CD8-positive, alpha-beta memory T cell (primary cell): Measurements from ENCODE around the gene AMN. TPM values are rescaled to one million over a fixed set of nuclear protein-coding genes. Genes with fewer than 3 reads are reported as not detected.

ENCODE experiments used
- CTCF ChIA-PET: fragments of 350-600 bp; sonication (Branson Sonifier 250); formaldehyde crosslinking; loops from one replicate; lab custom pipeline; 2021; ENCODE audit warnings: antibody characterized with exemption; lab: Charles Lee
- POLR2A ChIA-PET: fragments of 350-600 bp; sonication (Branson Sonifier 250); formaldehyde crosslinking; loops from one replicate; lab custom pipeline; 2021; ENCODE audit warnings: antibody characterized with exemption; lab: Charles Lee
- DNase-seq, 5 donors: peaks; one replicate each; pipeline versions ENCODE4 v3.0.0 to v3.0.0-alpha.2; 2020 to 2022; ENCODE audit warnings: mixed read lengths in 1 of 5
- H3K27ac ChIP-seq: one replicate; pipeline ENCODE4 v1.7.0; 2013; ENCODE audit warnings: low read depth, mild to moderate bottlenecking, low read length, moderate library complexity
- H3K27me3 ChIP-seq: 2 replicates; pipeline ENCODE4 v1.7.0; 2013; ENCODE audit warnings: low read length, mild to moderate bottlenecking; ENCODE audit not compliant: insufficient read depth, poor library complexity, severe bottlenecking
- H3K36me3 ChIP-seq: 2 replicates; pipeline ENCODE4 v1.7.0; 2013; ENCODE audit warnings: mild to moderate bottlenecking, low read length, moderate library complexity; ENCODE audit not compliant: insufficient read depth
- H3K4me1 ChIP-seq: 2 replicates; pipeline ENCODE4 v1.7.0; 2013; ENCODE audit warnings: mild to moderate bottlenecking, low read length, moderate library complexity; ENCODE audit not compliant: insufficient read depth
- H3K4me3 ChIP-seq: 2 replicates; pipeline ENCODE4 v1.7.0; 2013; ENCODE audit warnings: mild to moderate bottlenecking, low read length
- H3K9me3 ChIP-seq: 2 replicates; pipeline ENCODE4 v1.7.0; 2013; ENCODE audit warnings: mild to moderate bottlenecking, low read length
- H3K27ac Mint-ChIP-seq, 8 donors: one replicate each; pipeline ENCODE4 v1.8.0; 2020 to 2021; ENCODE audit warnings: mixed read lengths in 8 of 8, mild to moderate bottlenecking in 6 of 8, inconsistent platforms in 3 of 8, moderate library complexity in 3 of 8
- H3K27me3 Mint-ChIP-seq, 2 donors: one replicate each; pipeline ENCODE4 v1.8.0; 2020 to 2021; ENCODE audit warnings: mixed read lengths in 2 of 2, mild to moderate bottlenecking in 1 of 2, moderate library complexity in 1 of 2
- H3K36me3 Mint-ChIP-seq, 3 donors: one replicate each; pipeline ENCODE4 v1.8.0; 2020 to 2021; ENCODE audit warnings: mixed read lengths in 3 of 3, inconsistent platforms in 1 of 3, mild to moderate bottlenecking in 1 of 3
- H3K4me1 Mint-ChIP-seq, 3 donors: one replicate each; pipeline ENCODE4 v1.8.0; 2020 to 2021; ENCODE audit warnings: mixed read lengths in 3 of 3, inconsistent platforms in 1 of 3, mild to moderate bottlenecking in 1 of 3
- H3K4me3 Mint-ChIP-seq, 7 donors: one replicate each; pipeline ENCODE4 v1.8.0; 2020 to 2021; ENCODE audit warnings: mixed read lengths in 7 of 7, mild to moderate bottlenecking in 6 of 7, moderate library complexity in 4 of 7, inconsistent platforms in 2 of 7
- H3K9me3 Mint-ChIP-seq, 5 donors: one replicate each; pipeline ENCODE4 v1.8.0; 2020 to 2022; ENCODE audit warnings: mixed read lengths in 5 of 5, mild to moderate bottlenecking in 3 of 5, moderate library complexity in 2 of 5, inconsistent platforms in 1 of 5
- polyA plus RNA-seq: library from polyadenylated mRNA; unstranded; fragments of 300-500 nt; fragmentation: Illumina TruSeq; gene quantifications from one replicate; pipeline ENCODE4 v1.2.3, GENCODE V29; 2021
- total RNA-seq, 2 experiments: library from RNA; stranded (reverse); gene quantifications; one replicate each; pipeline ENCODE4 v1.2.3, GENCODE V29; 2021

AMN gene
- total and polyA plus RNA-seq, 3 experiments from 2014 or later = 0.66 to 1.6 (median 0.75) TPM

- CTCF ChIA-PET = no interaction called here
- H3K4me3 Mint-ChIP-seq = peak overlapping the region in 1 of 7 donors; percentile 36
- peaks cover 0 to 5% (median 0%) of the 10 kb centered on the region in 3 donors for H3K4me1 Mint-ChIP-seq
- Histone ChIP-seq H3K9me3 (no peaks in the 10 kb centered on the region), H3K4me3 (no peak overlapping the region), H3K36me3 (no peaks in the 10 kb centered on the region), H3K4me1 (peaks cover 9% of the 10 kb centered on the region), H3K27ac (no peak overlapping the region), H3K27me3 (peaks cover 4% of the 10 kb centered on the region)
- peaks cover 6 to 9% of the 10 kb centered on the region in 2 donors for H3K27me3 Mint-ChIP-seq
- H3K27ac Mint-ChIP-seq = no peak overlapping the region
- H3K36me3 Mint-ChIP-seq = no peaks in the 10 kb centered on the region
- H3K9me3 Mint-ChIP-seq = no peaks in the 10 kb centered on the region
- DNase-seq = no peak
- POLR2A ChIA-PET = no interaction called here
Observed at GRCh38 chr14:102933618-102934231, 11.3 kb downstream of the AMN start.

GRCh38 chr14:102935756-102936155, 13.3 kb downstream of the AMN start:
- H3K9me3 Mint-ChIP-seq = no peaks in the 10 kb centered on the region
- Histone ChIP-seq H3K27ac (no peak overlapping the region), H3K9me3 (no peaks in the 10 kb centered on the region), H3K4me3 (no peak overlapping the region), H3K4me1 (no peaks in the 10 kb centered on the region), H3K36me3 (no peaks in the 10 kb centered on the region), H3K27me3 (peaks cover 4% of the 10 kb centered on the region)
- H3K4me3 Mint-ChIP-seq = no peak overlapping the region
- no peak overlapping the region for H3K27ac Mint-ChIP-seq
- no peak for DNase-seq
- peaks cover 6 to 9% of the 10 kb centered on the region in 2 donors for H3K27me3 Mint-ChIP-seq
- H3K36me3 Mint-ChIP-seq = no peaks in the 10 kb centered on the region
- ChIA-PET CTCF (no interaction called here), POLR2A (no interaction called here)
- no peaks in the 10 kb centered on the region for H3K4me1 Mint-ChIP-seq

DNA sequence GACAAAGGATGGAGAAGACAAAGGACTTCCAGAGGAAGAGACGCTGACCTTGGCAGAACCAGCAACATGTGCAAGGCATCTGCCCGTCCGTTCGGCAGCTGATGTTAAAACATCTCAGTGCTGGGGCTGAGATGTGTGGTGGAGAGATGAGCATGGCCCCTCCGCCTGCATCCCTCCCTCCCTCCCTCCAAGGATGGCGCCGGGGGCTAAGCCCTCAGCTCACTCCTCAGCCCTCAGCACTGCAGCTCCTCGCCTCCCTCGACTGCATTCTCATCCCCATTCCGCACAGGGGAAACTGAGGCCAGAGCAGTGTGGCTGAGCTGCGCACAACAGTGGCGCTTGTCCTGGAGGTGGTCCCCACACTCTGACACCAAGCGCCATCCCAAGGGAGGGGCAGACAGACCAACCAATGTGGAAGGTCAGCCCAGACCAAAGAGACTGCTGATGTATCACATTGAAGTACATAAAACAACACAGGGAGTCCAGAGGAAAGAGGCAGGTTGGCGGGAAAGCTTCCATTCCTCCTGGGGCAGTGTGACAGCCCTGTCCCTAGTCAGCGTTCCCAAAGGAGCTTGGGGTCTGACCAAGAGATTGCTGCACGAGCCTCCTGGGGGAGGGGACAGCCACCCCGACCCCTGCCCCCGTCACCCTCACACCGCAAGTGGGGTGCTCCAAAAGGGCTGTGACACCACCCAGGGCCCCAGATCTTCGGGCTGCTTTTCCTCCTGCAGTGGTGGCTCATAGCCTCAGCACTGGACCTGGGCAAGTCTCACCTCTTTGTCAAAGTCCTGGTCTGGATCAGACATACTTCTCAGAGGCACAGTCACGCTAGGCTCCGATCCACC, 15.1 kb downstream of the AMN start:
- no peaks in the 10 kb centered on the region for H3K36me3 Mint-ChIP-seq
- H3K27me3 ChIP-seq = no peaks in the 10 kb centered on the region
- no peaks in the 10 kb centered on the region for H3K9me3 Mint-ChIP-seq
- CTCF ChIA-PET = no interaction called here
- peaks cover 0 to 2% of the 10 kb centered on the region in 2 donors for H3K27me3 Mint-ChIP-seq
- no peak overlapping the region for H3K4me3 Mint-ChIP-seq
- no peak overlapping the region for H3K27ac ChIP-seq
- no peak for DNase-seq
- POLR2A ChIA-PET = no interaction called here
- H3K4me1 Mint-ChIP-seq = no peaks in the 10 kb centered on the region
- no peaks in the 10 kb centered on the region for H3K36me3 ChIP-seq
- H3K9me3 ChIP-seq = no peaks in the 10 kb centered on the region
- H3K4me1 ChIP-seq = no peaks in the 10 kb centered on the region
- no peak overlapping the region for H3K27ac Mint-ChIP-seq
- no peak overlapping the region for H3K4me3 ChIP-seq

- H3K27ac Mint-ChIP-seq = no peak overlapping the region
- CTCF ChIA-PET = no interaction called here
- H3K9me3 Mint-ChIP-seq = no peaks in the 10 kb centered on the region
- no peaks in the 10 kb centered on the region for H3K4me1 Mint-ChIP-seq
- Histone ChIP-seq H3K27ac (no peak overlapping the region), H3K36me3 (no peaks in the 10 kb centered on the region), H3K4me1 (no peaks in the 10 kb centered on the region), H3K9me3 (no peaks in the 10 kb centered on the region), H3K4me3 (no peak overlapping the region), H3K27me3 (no peaks in the 10 kb centered on the region)
- peaks cover 0 to 2% of the 10 kb centered on the region in 2 donors for H3K27me3 Mint-ChIP-seq
- H3K36me3 Mint-ChIP-seq = no peaks in the 10 kb centered on the region
- POLR2A ChIA-PET = no interaction called here
- no peak overlapping the region for H3K4me3 Mint-ChIP-seq
- DNase-seq = no peak
Observed at GRCh38 chr14:102938191-102938590, 15.7 kb downstream of the AMN start.

GRCh38 chr14:102939329-102939728, 16.9 kb downstream of the AMN start:
- H3K27me3 ChIP-seq = no peaks in the 10 kb centered on the region
- CTCF ChIA-PET = no interaction called here
- H3K4me3 Mint-ChIP-seq = no peak overlapping the region
- no peak overlapping the region for H3K4me3 ChIP-seq
- POLR2A ChIA-PET = no interaction called here
- no peaks in the 10 kb centered on the region for H3K9me3 Mint-ChIP-seq
- no peaks in the 10 kb centered on the region for H3K9me3 ChIP-seq
- H3K36me3 Mint-ChIP-seq = no peaks in the 10 kb centered on the region
- no peak overlapping the region for H3K27ac ChIP-seq
- H3K4me1 ChIP-seq = no peaks in the 10 kb centered on the region
- no peaks in the 10 kb centered on the region for H3K36me3 ChIP-seq
- H3K27ac Mint-ChIP-seq = no peak overlapping the region
- no peaks in the 10 kb centered on the region for H3K4me1 Mint-ChIP-seq
- H3K27me3 Mint-ChIP-seq = peaks cover 0 to 5% of the 10 kb centered on the region in 2 donors
- DNase-seq = no peak

GRCh38 chr14:102939820-102940561, 17.5 kb downstream of the AMN start:
- H3K9me3 ChIP-seq = no peaks in the 10 kb centered on the region
- H3K27ac ChIP-seq = no peak overlapping the region
- DNase-seq = no peak
- CTCF ChIA-PET = no interaction called here
- no peak overlapping the region for H3K4me3 Mint-ChIP-seq
- H3K27me3 ChIP-seq = no peaks in the 10 kb centered on the region
- H3K4me1 ChIP-seq = no peaks in the 10 kb centered on the region
- no peaks in the 10 kb centered on the region for H3K4me1 Mint-ChIP-seq
- POLR2A ChIA-PET = no interaction called here
- H3K9me3 Mint-ChIP-seq = no peaks in the 10 kb centered on the region
- H3K36me3 Mint-ChIP-seq = no peaks in the 10 kb centered on the region
- H3K27me3 Mint-ChIP-seq = peaks cover 0 to 5% of the 10 kb centered on the region in 2 donors
- H3K36me3 ChIP-seq = no peaks in the 10 kb centered on the region
- H3K27ac Mint-ChIP-seq = no peak overlapping the region
- no peak overlapping the region for H3K4me3 ChIP-seq

GRCh38 chr14:102940729-102941362, 18.4 kb downstream of the AMN start:
- Histone ChIP-seq H3K36me3 (no peaks in the 10 kb centered on the region), H3K27ac (no peak overlapping the region), H3K9me3 (no peaks in the 10 kb centered on the region), H3K27me3 (no peaks in the 10 kb centered on the region), H3K4me3 (no peak overlapping the region), H3K4me1 (no peaks in the 10 kb centered on the region)
- H3K4me3 Mint-ChIP-seq = no peak overlapping the region
- no peaks in the 10 kb centered on the region for H3K4me1 Mint-ChIP-seq
- POLR2A ChIA-PET = no interaction called here
- CTCF ChIA-PET = no interaction called here
- no peaks in the 10 kb centered on the region for H3K9me3 Mint-ChIP-seq
- H3K27me3 Mint-ChIP-seq = peaks cover 0 to 5% of the 10 kb centered on the region in 2 donors
- no peaks in the 10 kb centered on the region for H3K36me3 Mint-ChIP-seq
- H3K27ac Mint-ChIP-seq = no peak overlapping the region
- no peak for DNase-seq
